Mesendoderm (in vitro differentiated cells): ENCODE measurements around the gene RASL10A.

Experiments
- DNase-seq: peaks from one replicate; pipeline ENCODE4 v3.0.0; 2013
- H2AK5ac ChIP-seq: 2 replicates; pipeline ENCODE4 v1.6.1; 2013; ENCODE audit warnings: low read length, inconsistent platforms
- H2BK120ac ChIP-seq: 2 replicates; pipeline ENCODE4 v1.6.1; 2013; ENCODE audit warnings: low read depth, mild to moderate bottlenecking, low read length, moderate library complexity, mixed read lengths
- H2BK15ac ChIP-seq: replicated peaks from 2 replicates; pipeline ENCODE4 v1.6.1; 2013; ENCODE audit warnings: low read depth, mild to moderate bottlenecking, moderate library complexity
- H2BK5ac ChIP-seq: 2 replicates; pipeline ENCODE4 v1.6.1; 2013; ENCODE audit warnings: low read length, inconsistent platforms
- H3K18ac ChIP-seq: 2 replicates; pipeline ENCODE4 v1.6.1; 2013; ENCODE audit warnings: mild to moderate bottlenecking, low read length, mixed read lengths
- H3K23ac ChIP-seq: one replicate; pipeline ENCODE4 v1.6.1; 2013; ENCODE audit warnings: low read length
- H3K27ac ChIP-seq: 2 replicates; pipeline ENCODE4 v1.5.1; 2013; ENCODE audit warnings: low read depth, mild to moderate bottlenecking, inconsistent platforms, low read length, moderate library complexity
- H3K27me3 ChIP-seq: 2 replicates; pipeline ENCODE4 v1.6.1; 2013; ENCODE audit warnings: low read length, control low read depth, mild to moderate bottlenecking, inconsistent platforms; ENCODE audit not compliant: insufficient read depth, poor library complexity
- H3K36me3 ChIP-seq: 2 replicates; pipeline ENCODE4 v1.6.1; 2013; ENCODE audit warnings: low read length, inconsistent platforms; ENCODE audit not compliant: control insufficient read depth, insufficient read depth
- H3K4ac ChIP-seq: one replicate; pipeline ENCODE4 v1.6.1; 2013; ENCODE audit warnings: low read depth, mild to moderate bottlenecking, low read length, moderate library complexity
- H3K4me1 ChIP-seq: 2 replicates; pipeline ENCODE4 v1.6.1; 2013; ENCODE audit warnings: low read depth, low read length, inconsistent platforms; ENCODE audit not compliant: control insufficient read depth
- H3K4me2 ChIP-seq: 2 replicates; pipeline ENCODE4 v1.6.1; 2013; ENCODE audit warnings: low read length
- H3K4me3 ChIP-seq: 2 replicates; pipeline ENCODE4 v1.5.1; 2013; ENCODE audit warnings: mild to moderate bottlenecking, low read length
- H3K56ac ChIP-seq: one replicate; pipeline ENCODE4 v1.6.1; 2013; ENCODE audit warnings: low read length
- H3K79me1 ChIP-seq: 2 replicates; pipeline ENCODE4 v1.6.1; 2013; ENCODE audit warnings: low read length, inconsistent platforms
- H3K79me2 ChIP-seq: 2 replicates; pipeline ENCODE4 v1.6.1; 2013; ENCODE audit warnings: mild to moderate bottlenecking, low read length; ENCODE audit not compliant: control insufficient read depth, insufficient read depth
- H3K9ac ChIP-seq: 2 replicates; pipeline ENCODE4 v1.6.1; 2013; ENCODE audit warnings: low read length, inconsistent platforms
- H4K5ac ChIP-seq: one replicate; pipeline ENCODE4 v1.6.1; 2013; ENCODE audit warnings: low read length
- H4K8ac ChIP-seq: one replicate; pipeline ENCODE4 v1.6.1; 2013; ENCODE audit warnings: low read depth, mild to moderate bottlenecking, control low read depth, low read length, moderate library complexity
- WGBS: extraction: QIAGEN DNeasy Blood & Tissue Kit; methylation state at CpG from one replicate; pipeline ENCODE4 v1.1.7; 2013; ENCODE audit warnings: low lambda C conversion rate, missing lambda C conversion rate; ENCODE audit not compliant: insufficient coverage; ENCODE audit errors: extremely low coverage; 5-methylcytosine and 5-hydroxymethylcytosine counted together

RASL10A gene

DNA sequence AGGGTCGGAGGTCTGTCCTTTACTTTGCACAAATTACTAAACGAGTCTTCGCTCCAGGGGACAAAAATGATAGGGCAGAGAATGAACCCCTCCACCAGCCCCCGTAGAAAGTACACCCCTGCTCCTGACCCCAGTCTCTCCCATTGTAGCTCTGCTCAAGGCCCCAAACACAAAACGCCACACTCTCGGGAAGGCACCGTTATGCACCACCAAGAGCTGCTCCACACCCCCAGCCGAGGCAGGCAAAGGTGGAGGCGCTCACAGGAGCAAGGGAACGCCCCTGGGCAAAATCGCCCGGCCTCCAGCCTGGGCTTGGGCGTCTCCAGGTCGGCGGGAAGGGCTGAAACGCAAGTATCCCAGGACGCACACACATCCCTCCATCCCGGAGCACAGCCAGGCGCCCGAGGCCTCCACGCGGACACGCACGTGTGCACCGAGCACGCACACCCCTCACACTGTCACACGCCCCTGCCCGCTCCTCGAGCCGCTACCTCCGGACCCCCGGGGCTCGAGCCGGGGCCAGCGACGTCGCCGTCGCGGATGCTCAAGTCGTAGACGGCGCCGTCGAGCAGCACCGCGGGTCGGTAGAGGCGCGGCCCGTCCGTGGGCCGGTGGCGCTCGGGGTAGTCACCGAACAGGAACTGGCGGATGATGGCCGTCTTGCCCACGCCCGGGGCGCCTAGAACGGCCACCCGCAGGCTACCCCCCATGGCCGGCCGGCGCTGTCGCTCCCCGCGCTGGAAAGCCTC is 786 bp downstream of the RASL10A start:
- H4K5ac ChIP-seq: no peak overlapping the region
- H3K18ac ChIP-seq: peak overlapping the region; percentile 60
- no peak overlapping the region for H3K4me3 ChIP-seq
- H3K27ac ChIP-seq: no peak overlapping the region
- H2BK15ac ChIP-seq: no peak overlapping the region
- H3K36me3 ChIP-seq: no peaks in the 10 kb centered on the region
- no peak overlapping the region for H2BK5ac ChIP-seq
- H3K79me1 ChIP-seq: no peaks in the 10 kb centered on the region
- H3K27me3 ChIP-seq: peaks cover 12% of the 10 kb centered on the region
- no peaks in the 10 kb centered on the region for H3K4me1 ChIP-seq
- no CpG with 5 or more reads among the region's 69 CpGs for WGBS
- DNase-seq: no peak
- peak overlapping the region; percentile 75 for H3K4me2 ChIP-seq
- peak overlapping the region; percentile 85 for H3K56ac ChIP-seq
- H2BK120ac ChIP-seq: no peak overlapping the region
- peak overlapping the region; percentile 66 for H3K9ac ChIP-seq
- H3K4ac ChIP-seq: no peak overlapping the region
- H3K79me2 ChIP-seq: no peaks in the 10 kb centered on the region
- no peak overlapping the region for H2AK5ac ChIP-seq
- peak overlapping the region; percentile 89 for H3K23ac ChIP-seq
- no peak overlapping the region for H4K8ac ChIP-seq

- no peaks in the 10 kb centered on the region for H3K79me1 ChIP-seq
Observed at GRCh38 chr22:29313576-29314466, 1.7 kb downstream of the RASL10A start.

DNA sequence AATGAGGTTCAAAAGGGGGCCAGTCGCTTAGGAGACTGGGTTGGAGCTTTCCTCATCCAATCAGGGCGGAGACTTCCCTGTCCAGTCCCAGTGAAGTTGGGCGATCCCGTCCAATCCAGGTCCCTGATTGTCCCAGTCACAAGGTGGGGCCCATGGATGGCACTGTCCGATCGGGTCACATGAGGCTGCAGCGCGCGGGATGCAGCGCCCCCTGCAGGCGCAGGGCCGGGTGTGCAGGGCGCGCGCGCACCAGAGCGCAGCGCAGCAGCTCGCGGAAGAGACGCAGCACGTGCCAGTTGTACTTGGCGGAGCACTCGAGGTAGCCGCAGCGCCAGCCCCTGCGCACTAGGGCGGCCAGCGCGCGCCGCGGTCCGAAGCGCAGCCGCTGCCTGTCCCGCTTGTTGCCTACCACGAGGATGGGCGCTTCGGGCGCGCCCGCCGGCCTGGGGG is 2.3 kb downstream of the RASL10A start:
- Histone ChIP-seq H3K36me3 (no peaks in the 10 kb centered on the region), H3K4me3 (no peak overlapping the region)

More at GRCh38 chr22:29313576-29314466, 1.7 kb downstream of the RASL10A start:
- H4K8ac ChIP-seq: no peak overlapping the region
- no peak overlapping the region for H3K18ac ChIP-seq
- no CpG with 5 or more reads among the region's 51 CpGs for WGBS
- H3K4me1 ChIP-seq: peaks cover 3% of the 10 kb centered on the region
- no peak overlapping the region for H3K27ac ChIP-seq
- no peak overlapping the region for H3K23ac ChIP-seq
- H2BK120ac ChIP-seq: no peak overlapping the region
- no peak overlapping the region for H2AK5ac ChIP-seq
- no peak overlapping the region for H2BK15ac ChIP-seq
- no peak for DNase-seq
- no peak overlapping the region for H3K4me3 ChIP-seq
- no peaks in the 10 kb centered on the region for H3K36me3 ChIP-seq
- H3K4me2 ChIP-seq: no peak overlapping the region
- no peak overlapping the region for H3K9ac ChIP-seq
- H4K5ac ChIP-seq: no peak overlapping the region
- peaks cover 12% of the 10 kb centered on the region for H3K27me3 ChIP-seq
- no peaks in the 10 kb centered on the region for H3K79me2 ChIP-seq
- H2BK5ac ChIP-seq: no peak overlapping the region
- H3K56ac ChIP-seq: no peak overlapping the region
- no peak overlapping the region for H3K4ac ChIP-seq

GRCh38 chr22:29312218-29313125 is 3.0 kb downstream of the RASL10A start:
- Histone ChIP-seq H3K9ac (no peak overlapping the region), H3K56ac (no peak overlapping the region), H3K23ac (no peak overlapping the region), H3K4me2 (no peak overlapping the region), H2AK5ac (no peak overlapping the region), H3K79me1 (no peaks in the 10 kb centered on the region), H3K4me3 (no peak overlapping the region), H3K18ac (no peak overlapping the region), H4K8ac (no peak overlapping the region), H3K79me2 (no peaks in the 10 kb centered on the region), H2BK15ac (no peak overlapping the region), H3K27ac (no peak overlapping the region), H3K27me3 (peaks cover 12% of the 10 kb centered on the region), H3K4me1 (peaks cover 3% of the 10 kb centered on the region), H3K4ac (no peak overlapping the region), H4K5ac (no peak overlapping the region), H2BK5ac (no peak overlapping the region), H3K36me3 (no peaks in the 10 kb centered on the region), H2BK120ac (no peak overlapping the region)
- DNase-seq: no peak
- WGBS: no CpG with 5 or more reads among the region's 25 CpGs

More for the DNA sequence above, 2.3 kb downstream of the RASL10A start:
- no peak overlapping the region for H3K4ac ChIP-seq
- no peak overlapping the region for H4K5ac ChIP-seq
- H3K56ac ChIP-seq: no peak overlapping the region
- no peaks in the 10 kb centered on the region for H3K79me1 ChIP-seq
- H3K27me3 ChIP-seq: peaks cover 12% of the 10 kb centered on the region
- peak; percentile 96 for DNase-seq
- H4K8ac ChIP-seq: no peak overlapping the region
- no CpG with 5 or more reads among the region's 44 CpGs for WGBS
- peaks cover 3% of the 10 kb centered on the region for H3K4me1 ChIP-seq
- no peaks in the 10 kb centered on the region for H3K79me2 ChIP-seq
- no peak overlapping the region for H3K23ac ChIP-seq
- H3K4me2 ChIP-seq: no peak overlapping the region
- no peak overlapping the region for H2BK15ac ChIP-seq
- no peak overlapping the region for H2AK5ac ChIP-seq
- H3K27ac ChIP-seq: no peak overlapping the region
- H2BK5ac ChIP-seq: no peak overlapping the region
- H3K18ac ChIP-seq: no peak overlapping the region
- H3K9ac ChIP-seq: no peak overlapping the region
- no peak overlapping the region for H2BK120ac ChIP-seq

- H4K8ac ChIP-seq: no peak overlapping the region
- no peak overlapping the region for H4K5ac ChIP-seq
- no peak overlapping the region for H3K56ac ChIP-seq
- no peaks in the 10 kb centered on the region for H3K36me3 ChIP-seq
- DNase-seq: no peak
- H3K9ac ChIP-seq: no peak overlapping the region
- peaks cover 12% of the 10 kb centered on the region for H3K27me3 ChIP-seq
- no peak overlapping the region for H2BK120ac ChIP-seq
- H3K79me2 ChIP-seq: no peaks in the 10 kb centered on the region
- no peak overlapping the region for H3K4ac ChIP-seq
- no peak overlapping the region for H3K4me2 ChIP-seq
- H2BK15ac ChIP-seq: no peak overlapping the region
- no peak overlapping the region for H3K23ac ChIP-seq
- H2AK5ac ChIP-seq: no peak overlapping the region
- no CpG with 5 or more reads among the region's 50 CpGs for WGBS
- no peak overlapping the region for H3K18ac ChIP-seq
- H3K4me3 ChIP-seq: no peak overlapping the region
- H3K79me1 ChIP-seq: no peaks in the 10 kb centered on the region
- H3K4me1 ChIP-seq: peaks cover 3% of the 10 kb centered on the region
- no peak overlapping the region for H2BK5ac ChIP-seq
- no peak overlapping the region for H3K27ac ChIP-seq
Observed at GRCh38 chr22:29311464-29312217, 3.9 kb downstream of the RASL10A start.
